ENCODE results near the gene ERN2. TPM values are rescaled to one million over a fixed set of nuclear protein-coding genes. Genes with fewer than 3 reads are reported as not detected.
"Not testable (repeated sequence)": the region's sequence is repeated elsewhere in the genome, so short reads cannot be mapped to it uniquely, and the experiment has no call there.

Gene ERN2
- total RNA-seq: under 1 TPM in 1 of 4 donors, not detected in 3; 0.28 TPM
- not detected for polyA plus RNA-seq
- long read RNA-seq, donor 1: 0 reads
- long read RNA-seq, donor 2: 0 reads
- long read RNA-seq, donor 3: 0 reads
- long read RNA-seq, donor 4: 0 reads

GRCh38 chr16:23712976-23713375 lies at the start of gene ERN2:
Gene ERN2, minus strand, starts transcription at chr16:23713222. Its CDS starts 35 bp downstream, at chr16:23713187.
- Histone ChIP-seq H3K27ac (ENCODE audit: low read length) (no peak within 1 kb of the TSS), H3K4me3 (ENCODE audit: low read length) (no peak within 1 kb of the TSS), H3K4me1 (ENCODE audit: control insufficient read depth, insufficient read depth, low read length) (no peaks in the 10 kb centered on the region), H3K27me3 (ENCODE audit: control insufficient read depth, insufficient read depth) (no peaks in the 10 kb centered on the region), H3K9me3 (ENCODE audit: control insufficient read depth, low read length) (peaks cover 5% of the 10 kb centered on the region)
- WGBS: 5% methylated on average over 37 of the region's 37 CpGs
- intact Hi-C loops (cut with DNase I): no loop called here
- ATAC-seq (peak in 1 of 2 donors; percentile 62), DNase-seq (no peak)

- Histone ChIP-seq H3K4me3 (ENCODE audit: low read length) (no peak overlapping the region), H3K9me3 (ENCODE audit: control insufficient read depth, low read length) (no peaks in the 10 kb centered on the region), H3K27me3 (ENCODE audit: control insufficient read depth, insufficient read depth) (no peaks in the 10 kb centered on the region), H3K4me1 (ENCODE audit: control insufficient read depth, insufficient read depth, low read length) (peaks cover 2% of the 10 kb centered on the region), H3K27ac (ENCODE audit: low read length) (no peak overlapping the region)
- intact Hi-C loops (cut with DNase I): no loop called here
- no peak for DNase-seq
- 83% methylated on average over 6 of the region's 6 CpGs for WGBS
- no peak for ATAC-seq
Observed at GRCh38 chr16:23757937-23758619, 45.1 kb upstream of the ERN2 start.

GRCh38 chr16:23757116-23757515 lies 44.1 kb upstream of the ERN2 start:
- Histone ChIP-seq H3K9me3 (ENCODE audit: control insufficient read depth, low read length) (no peaks in the 10 kb centered on the region), H3K27ac (ENCODE audit: low read length) (no peak overlapping the region), H3K27me3 (ENCODE audit: control insufficient read depth, insufficient read depth) (no peaks in the 10 kb centered on the region), H3K4me3 (ENCODE audit: low read length) (no peak overlapping the region), H3K4me1 (ENCODE audit: control insufficient read depth, insufficient read depth, low read length) (peaks cover 2% of the 10 kb centered on the region)
- ATAC-seq (no peak), DNase-seq (no peak)
- WGBS: 79% methylated on average over 9 of the region's 9 CpGs
- intact Hi-C loops (cut with DNase I): no loop called here

GRCh38 chr16:23755484-23755809 lies 42.4 kb upstream of the ERN2 start:
- Histone ChIP-seq H3K4me1 (ENCODE audit: control insufficient read depth, insufficient read depth, low read length) (peaks cover 2% of the 10 kb centered on the region), H3K27ac (ENCODE audit: low read length) (no peak overlapping the region), H3K4me3 (ENCODE audit: low read length) (no peak overlapping the region), H3K9me3 (ENCODE audit: control insufficient read depth, low read length) (no peaks in the 10 kb centered on the region), H3K27me3 (ENCODE audit: control insufficient read depth, insufficient read depth) (no peaks in the 10 kb centered on the region)
- intact Hi-C loops (cut with DNase I): no loop called here
- WGBS: 19% methylated on average over 15 of the region's 15 CpGs
- ATAC-seq (peak in 1 of 2 donors; percentile 11), DNase-seq (no peak)

GRCh38 chr16:23754594-23755483 lies 41.8 kb upstream of the ERN2 start, which contains the start of gene CHP2:
Gene CHP2, plus strand, starts transcription at chr16:23755026. Its CDS starts 24 bp downstream, at chr16:23755050.
- intact Hi-C loops (cut with DNase I): no loop called here
- ATAC-seq: peak; percentile 48 to 57
- H3K9me3 ChIP-seq (ENCODE audit: control insufficient read depth, low read length): no peaks in the 10 kb centered on the region
- DNase-seq: peak; percentile 23 to 60 (median 57)
- no peak within 1 kb of the TSS for H3K27ac ChIP-seq (ENCODE audit: low read length)
- H3K27me3 ChIP-seq (ENCODE audit: control insufficient read depth, insufficient read depth): no peaks in the 10 kb centered on the region
- H3K4me1 ChIP-seq (ENCODE audit: control insufficient read depth, insufficient read depth, low read length): peaks cover 2% of the 10 kb centered on the region
- peak within 1 kb of the TSS; percentile 26 for H3K4me3 ChIP-seq (ENCODE audit: low read length)
- 3% methylated on average over 80 of the region's 80 CpGs for WGBS

GRCh38 chr16:23753908-23754593 lies 41.0 kb upstream of the ERN2 start:
- peak overlapping the region; percentile 26 for H3K4me3 ChIP-seq (ENCODE audit: low read length)
- no peaks in the 10 kb centered on the region for H3K27me3 ChIP-seq (ENCODE audit: control insufficient read depth, insufficient read depth)

GRCh38 chr16:23751053-23751452 lies 38.0 kb upstream of the ERN2 start:
- DNase-seq; H3K4me3 ChIP-seq (ENCODE audit: low read length); ATAC-seq; H3K9me3 ChIP-seq (ENCODE audit: control insufficient read depth, low read length); H3K4me1 ChIP-seq (ENCODE audit: control insufficient read depth, insufficient read depth, low read length); H3K27me3 ChIP-seq (ENCODE audit: control insufficient read depth, insufficient read depth); intact Hi-C loops (cut with DNase I); H3K27ac ChIP-seq (ENCODE audit: low read length): not testable (repeated sequence)
- WGBS: 88% methylated on average over 1 of the region's 1 CpG

More at GRCh38 chr16:23753908-23754593, 41.0 kb upstream of the ERN2 start:
- ATAC-seq (no peak), DNase-seq (no peak)
- intact Hi-C loops (cut with DNase I): no loop called here
- 38% methylated on average over 17 of the region's 17 CpGs for WGBS
- Histone ChIP-seq H3K27ac (ENCODE audit: low read length) (no peak overlapping the region), H3K9me3 (ENCODE audit: control insufficient read depth, low read length) (no peaks in the 10 kb centered on the region), H3K4me1 (ENCODE audit: control insufficient read depth, insufficient read depth, low read length) (peaks cover 2% of the 10 kb centered on the region)

- WGBS: 65% methylated on average over 1 of the region's 1 CpG
Observed at GRCh38 chr16:23748630-23749029, 35.6 kb upstream of the ERN2 start.

GRCh38 chr16:23745263-23745662 lies 32.2 kb upstream of the ERN2 start:
- H3K9me3 ChIP-seq (ENCODE audit: control insufficient read depth, low read length): no peaks in the 10 kb centered on the region
- no peak overlapping the region for H3K4me3 ChIP-seq (ENCODE audit: low read length)
- 76% methylated on average over 4 of the region's 4 CpGs for WGBS
- intact Hi-C loops (cut with DNase I): no loop called here
- no peaks in the 10 kb centered on the region for H3K27me3 ChIP-seq (ENCODE audit: control insufficient read depth, insufficient read depth)
- ATAC-seq (no peak), DNase-seq (no peak)
- H3K27ac ChIP-seq (ENCODE audit: low read length): no peak overlapping the region
- H3K4me1 ChIP-seq (ENCODE audit: control insufficient read depth, insufficient read depth, low read length): no peaks in the 10 kb centered on the region

More at GRCh38 chr16:23748630-23749029, 35.6 kb upstream of the ERN2 start:
- no peaks in the 10 kb centered on the region for H3K9me3 ChIP-seq (ENCODE audit: control insufficient read depth, low read length)
- no peaks in the 10 kb centered on the region for H3K4me1 ChIP-seq (ENCODE audit: control insufficient read depth, insufficient read depth, low read length)
- ATAC-seq (no peak), DNase-seq (no peak)
- no peaks in the 10 kb centered on the region for H3K27me3 ChIP-seq (ENCODE audit: control insufficient read depth, insufficient read depth)
- no peak overlapping the region for H3K4me3 ChIP-seq (ENCODE audit: low read length)
- intact Hi-C loops (cut with DNase I): no loop called here
- no peak overlapping the region for H3K27ac ChIP-seq (ENCODE audit: low read length)

GRCh38 chr16:23742766-23743165 lies 29.7 kb upstream of the ERN2 start:
- Histone ChIP-seq H3K4me1 (ENCODE audit: control insufficient read depth, insufficient read depth, low read length) (no peaks in the 10 kb centered on the region), H3K27me3 (ENCODE audit: control insufficient read depth, insufficient read depth) (peaks cover 3% of the 10 kb centered on the region), H3K4me3 (ENCODE audit: low read length) (no peak overlapping the region), H3K9me3 (ENCODE audit: control insufficient read depth, low read length) (no peaks in the 10 kb centered on the region), H3K27ac (ENCODE audit: low read length) (no peak overlapping the region)
- intact Hi-C loops (cut with DNase I): no loop called here
- 37% methylated on average over 4 of the region's 4 CpGs for WGBS
- ATAC-seq (no peak), DNase-seq (no peak)
